Neural progenitor cell (in vitro differentiated cells): Measurements from ENCODE around the gene TUBA8.

Experiments
- CTCF ChIP-seq: fragments of 200-600 bp; sonication (generic); IDR thresholded peaks from 2 replicates; pipeline ENCODE4 v1.5.1; 2017; ENCODE audit warnings: antibody characterized with exemption, mild to moderate bottlenecking
- EZH2 ChIP-seq: fragments of 200-600 bp; sonication (generic); IDR thresholded peaks from 2 replicates; pipeline ENCODE4 v1.6.1; 2017; ENCODE audit warnings: antibody characterized with exemption, mild to moderate bottlenecking, moderate library complexity
- EZH2phosphoT487 ChIP-seq: fragments of 200-600 bp; sonication (generic); IDR thresholded peaks from 2 replicates; pipeline ENCODE4 v1.6.1; 2017; ENCODE audit warnings: antibody characterized with exemption

- no peak for TF ChIP-seq CTCF
- no peak for TF ChIP-seq EZH2
- no peak for TF ChIP-seq EZH2phosphoT487
These were observed 4.5 kb downstream of the TUBA8 start for GRCh38 chr22:18114976-18115652.
